Activated naive CD8-positive, alpha-beta T cell (primary cell): ENCODE measurements around the gene TNK1.
A peak's percentile ranks its signal among the peaks of the same experiment; 100 is the strongest.

Experiments
- H3K27ac Mint-ChIP-seq: one replicate; pipeline ENCODE4 v1.8.0; 2021; ENCODE audit warnings: mixed read lengths
- H3K27me3 Mint-ChIP-seq: one replicate; pipeline ENCODE4 v1.8.0; 2021; ENCODE audit warnings: mixed read lengths
- H3K36me3 Mint-ChIP-seq: one replicate; pipeline ENCODE4 v1.8.0; 2021; ENCODE audit warnings: mixed read lengths
- H3K4me1 Mint-ChIP-seq: one replicate; pipeline ENCODE4 v1.8.0; 2021; ENCODE audit warnings: low read depth, mixed read lengths
- H3K4me3 Mint-ChIP-seq: one replicate; pipeline ENCODE4 v1.8.0; 2021; ENCODE audit warnings: mild to moderate bottlenecking, mixed read lengths
- H3K9me3 Mint-ChIP-seq: one replicate; pipeline ENCODE4 v1.8.0; 2021; ENCODE audit warnings: low read depth, mixed read lengths

TNK1 gene

GRCh38 chr17:7408252-7408727 lies 27.4 kb downstream of the TNK1 start:
- H3K27ac Mint-ChIP-seq = no peak overlapping the region
- H3K4me3 Mint-ChIP-seq = no peak overlapping the region
- no peaks in the 10 kb centered on the region for H3K36me3 Mint-ChIP-seq
- H3K27me3 Mint-ChIP-seq = no peaks in the 10 kb centered on the region
- H3K9me3 Mint-ChIP-seq = no peaks in the 10 kb centered on the region
- H3K4me1 Mint-ChIP-seq = peaks cover 11% of the 10 kb centered on the region

- Mint-ChIP-seq H3K27ac (no peak overlapping the region), H3K27me3 (no peaks in the 10 kb centered on the region), H3K9me3 (no peaks in the 10 kb centered on the region), H3K4me3 (peak overlapping the region; percentile 44), H3K4me1 (peaks cover 10% of the 10 kb centered on the region), H3K36me3 (no peaks in the 10 kb centered on the region)
Measured at GRCh38 chr17:7408863-7409262, 28.0 kb downstream of the TNK1 start.

GRCh38 chr17:7409716-7410115 lies 28.8 kb downstream of the TNK1 start:
- no peaks in the 10 kb centered on the region for H3K9me3 Mint-ChIP-seq
- H3K27me3 Mint-ChIP-seq = no peaks in the 10 kb centered on the region
- no peaks in the 10 kb centered on the region for H3K36me3 Mint-ChIP-seq
- peaks cover 8% of the 10 kb centered on the region for H3K4me1 Mint-ChIP-seq
- H3K27ac Mint-ChIP-seq = no peak overlapping the region
- no peak overlapping the region for H3K4me3 Mint-ChIP-seq

- no peak overlapping the region for H3K4me3 Mint-ChIP-seq
- H3K36me3 Mint-ChIP-seq = no peaks in the 10 kb centered on the region
- H3K4me1 Mint-ChIP-seq = peaks cover 6% of the 10 kb centered on the region
- H3K27ac Mint-ChIP-seq = no peak overlapping the region
- H3K9me3 Mint-ChIP-seq = no peaks in the 10 kb centered on the region
- no peaks in the 10 kb centered on the region for H3K27me3 Mint-ChIP-seq
Measured at GRCh38 chr17:7410634-7411426, 29.9 kb downstream of the TNK1 start.

- Mint-ChIP-seq H3K4me3 (no peak overlapping the region), H3K27ac (no peak overlapping the region), H3K4me1 (peaks cover 4% of the 10 kb centered on the region), H3K36me3 (no peaks in the 10 kb centered on the region), H3K9me3 (no peaks in the 10 kb centered on the region), H3K27me3 (no peaks in the 10 kb centered on the region)
Measured at GRCh38 chr17:7411427-7411750, 30.5 kb downstream of the TNK1 start.

GRCh38 chr17:7413346-7413985 lies 32.6 kb downstream of the TNK1 start:
- peaks cover 2% of the 10 kb centered on the region for H3K36me3 Mint-ChIP-seq
- no peaks in the 10 kb centered on the region for H3K9me3 Mint-ChIP-seq
- H3K4me1 Mint-ChIP-seq = peaks cover 4% of the 10 kb centered on the region
- H3K4me3 Mint-ChIP-seq = no peak overlapping the region
- no peaks in the 10 kb centered on the region for H3K27me3 Mint-ChIP-seq
- no peak overlapping the region for H3K27ac Mint-ChIP-seq

GRCh38 chr17:7414837-7415236 lies 33.9 kb downstream of the TNK1 start:
- Mint-ChIP-seq H3K36me3 (peaks cover 2% of the 10 kb centered on the region), H3K4me3 (no peak overlapping the region), H3K27ac (no peak overlapping the region), H3K4me1 (peaks cover 2% of the 10 kb centered on the region), H3K27me3 (no peaks in the 10 kb centered on the region), H3K9me3 (no peaks in the 10 kb centered on the region)

- Mint-ChIP-seq H3K27ac (no peak overlapping the region), H3K27me3 (no peaks in the 10 kb centered on the region), H3K4me1 (peaks cover 2% of the 10 kb centered on the region), H3K9me3 (no peaks in the 10 kb centered on the region), H3K4me3 (no peak overlapping the region), H3K36me3 (peaks cover 2% of the 10 kb centered on the region)
Measured at GRCh38 chr17:7415784-7416183, 34.9 kb downstream of the TNK1 start.

- H3K36me3 Mint-ChIP-seq = peaks cover 2% of the 10 kb centered on the region
- peaks cover 2% of the 10 kb centered on the region for H3K4me1 Mint-ChIP-seq
- H3K4me3 Mint-ChIP-seq = no peak overlapping the region
- H3K27ac Mint-ChIP-seq = no peak overlapping the region
- no peaks in the 10 kb centered on the region for H3K9me3 Mint-ChIP-seq
- no peaks in the 10 kb centered on the region for H3K27me3 Mint-ChIP-seq
Measured at GRCh38 chr17:7416323-7416722, 35.4 kb downstream of the TNK1 start.

- Mint-ChIP-seq H3K27me3 (no peaks in the 10 kb centered on the region), H3K9me3 (no peaks in the 10 kb centered on the region), H3K36me3 (peaks cover 2% of the 10 kb centered on the region), H3K4me3 (no peak overlapping the region), H3K27ac (no peak overlapping the region), H3K4me1 (peaks cover 2% of the 10 kb centered on the region)
Measured at GRCh38 chr17:7417056-7417655, 36.3 kb downstream of the TNK1 start.

- Mint-ChIP-seq H3K9me3 (no peaks in the 10 kb centered on the region), H3K27me3 (no peaks in the 10 kb centered on the region), H3K4me1 (peaks cover 2% of the 10 kb centered on the region), H3K36me3 (peaks cover 2% of the 10 kb centered on the region), H3K4me3 (no peak overlapping the region), H3K27ac (no peak overlapping the region)
Measured at GRCh38 chr17:7418472-7419152, 37.7 kb downstream of the TNK1 start.

- Mint-ChIP-seq H3K9me3 (no peaks in the 10 kb centered on the region), H3K4me1 (peaks cover 2% of the 10 kb centered on the region), H3K4me3 (no peak within 1 kb of the TSS), H3K36me3 (peaks cover 2% of the 10 kb centered on the region), H3K27me3 (no peaks in the 10 kb centered on the region), H3K27ac (no peak within 1 kb of the TSS)
Measured at GRCh38 chr17:7419819-7420610, 39.1 kb downstream of the TNK1 start, which contains the start of gene SPEM1. Gene SPEM1 (plus strand): TSS chr17:7420324. CDS start chr17:7420385, 61 bp downstream.

- peaks cover 2% of the 10 kb centered on the region for H3K36me3 Mint-ChIP-seq
- no peak overlapping the region for H3K4me3 Mint-ChIP-seq
- H3K9me3 Mint-ChIP-seq = no peaks in the 10 kb centered on the region
- H3K27ac Mint-ChIP-seq = no peak overlapping the region
- H3K27me3 Mint-ChIP-seq = no peaks in the 10 kb centered on the region
- peaks cover 2% of the 10 kb centered on the region for H3K4me1 Mint-ChIP-seq
Measured at GRCh38 chr17:7421186-7421585, 40.3 kb downstream of the TNK1 start.

- Mint-ChIP-seq H3K27ac (no peak overlapping the region), H3K36me3 (no peaks in the 10 kb centered on the region), H3K27me3 (no peaks in the 10 kb centered on the region), H3K4me3 (no peak overlapping the region), H3K9me3 (no peaks in the 10 kb centered on the region), H3K4me1 (no peaks in the 10 kb centered on the region)
Measured at GRCh38 chr17:7423679-7424078, 42.8 kb downstream of the TNK1 start.
